Suprapubic skin (tissue), 3 donors: ENCODE results near the gene TRIP13.

Experiments
- POLR2A ChIP-seq, 2 donors: fragments of 450-650 bp; IDR thresholded peaks; one replicate each; pipeline ENCODE4 v1.6.1; 2017; ENCODE audit warnings: antibody characterized with exemption in 2 of 2, mild to moderate bottlenecking in 2 of 2, moderate library complexity in 2 of 2
- TF ChIP-seq, protein P1 (sequence below), 2 donors: fragments of 200-600 bp in 1 of 2; fragments of 450-650 bp in 1 of 2; sonication (generic) in 1 of 2; IDR thresholded peaks; one replicate each; pipeline ENCODE4 v1.5.1; 2016 to 2019; ENCODE audit warnings: antibody characterized with exemption in 2 of 2, mild to moderate bottlenecking in 1 of 2, moderate library complexity in 1 of 2

- TF ChIP-seq, protein P1, sequence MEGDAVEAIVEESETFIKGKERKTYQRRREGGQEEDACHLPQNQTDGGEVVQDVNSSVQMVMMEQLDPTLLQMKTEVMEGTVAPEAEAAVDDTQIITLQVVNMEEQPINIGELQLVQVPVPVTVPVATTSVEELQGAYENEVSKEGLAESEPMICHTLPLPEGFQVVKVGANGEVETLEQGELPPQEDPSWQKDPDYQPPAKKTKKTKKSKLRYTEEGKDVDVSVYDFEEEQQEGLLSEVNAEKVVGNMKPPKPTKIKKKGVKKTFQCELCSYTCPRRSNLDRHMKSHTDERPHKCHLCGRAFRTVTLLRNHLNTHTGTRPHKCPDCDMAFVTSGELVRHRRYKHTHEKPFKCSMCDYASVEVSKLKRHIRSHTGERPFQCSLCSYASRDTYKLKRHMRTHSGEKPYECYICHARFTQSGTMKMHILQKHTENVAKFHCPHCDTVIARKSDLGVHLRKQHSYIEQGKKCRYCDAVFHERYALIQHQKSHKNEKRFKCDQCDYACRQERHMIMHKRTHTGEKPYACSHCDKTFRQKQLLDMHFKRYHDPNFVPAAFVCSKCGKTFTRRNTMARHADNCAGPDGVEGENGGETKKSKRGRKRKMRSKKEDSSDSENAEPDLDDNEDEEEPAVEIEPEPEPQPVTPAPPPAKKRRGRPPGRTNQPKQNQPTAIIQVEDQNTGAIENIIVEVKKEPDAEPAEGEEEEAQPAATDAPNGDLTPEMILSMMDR (IDR thresholded peaks at IDR 0.05) = no peak
- TF ChIP-seq POLR2A (IDR thresholded peaks at IDR 0.05) = no peak
Measured at GRCh38 chr5:893137-893506, 438 bp downstream of the TRIP13 start.
